Fibroblast of the conjunctiva (primary cell): Measurements from ENCODE around the gene TOR2A.
"Not testable (repeated sequence)": the region's sequence is repeated elsewhere in the genome, so short reads cannot be mapped to it uniquely, and the experiment has no call there.

Experiments used
- DNase-seq: peaks from one replicate; pipeline ENCODE4 v3.0.0-alpha.2; 2010; ENCODE audit warnings: low read depth

TOR2A gene

GRCh38 chr9:127734747-127735529 lies at the start of gene TOR2A:
Gene TOR2A, minus strand, starts transcription at chr9:127735294. Its CDS starts 24 bp downstream, at chr9:127735270.
- peak; percentile 96 for DNase-seq

DNA sequence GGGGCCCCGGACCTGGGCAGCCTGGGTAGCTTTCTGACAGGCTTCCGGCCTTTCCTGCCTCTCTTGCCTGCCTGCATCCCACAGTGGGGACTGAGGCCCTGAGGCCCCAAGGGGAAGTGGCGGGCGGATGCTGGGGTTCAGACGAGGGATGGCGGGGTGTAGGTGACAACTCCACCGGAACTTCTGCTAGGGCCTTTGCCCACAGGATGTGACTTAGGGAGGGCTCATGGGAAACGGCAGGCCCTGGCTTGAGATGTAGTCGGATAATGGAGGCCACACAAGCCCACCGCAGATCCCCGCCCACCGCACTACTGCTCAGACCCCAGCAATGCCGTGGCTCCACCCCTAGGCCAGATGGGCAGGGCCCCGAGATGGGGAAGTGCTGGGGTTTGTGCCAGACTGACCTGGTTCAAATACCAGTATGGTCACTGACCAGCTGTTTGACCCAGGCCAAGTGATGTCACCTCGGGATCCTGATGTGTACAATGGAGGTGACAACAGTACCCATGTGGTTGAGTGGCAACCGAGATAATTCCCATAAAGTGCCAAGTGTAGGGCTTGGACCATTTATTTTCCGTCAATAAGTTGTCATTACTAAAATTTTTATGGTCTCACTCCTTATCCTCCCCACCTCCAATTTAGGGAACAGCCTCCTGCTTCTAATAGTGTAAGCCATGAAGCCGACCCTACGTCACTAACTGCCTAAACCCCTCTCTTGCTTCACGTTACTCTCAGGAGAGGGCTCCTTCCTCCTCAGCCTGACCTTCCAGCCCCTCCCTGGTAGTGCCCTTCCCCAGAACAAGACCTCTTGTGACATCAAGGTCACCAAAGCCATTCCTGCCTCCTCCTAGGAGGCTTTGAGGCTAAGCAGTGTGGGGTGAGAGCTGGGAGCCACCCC lies 48.3 kb upstream of the TOR2A start:
- DNase-seq, result no peak

DNA sequence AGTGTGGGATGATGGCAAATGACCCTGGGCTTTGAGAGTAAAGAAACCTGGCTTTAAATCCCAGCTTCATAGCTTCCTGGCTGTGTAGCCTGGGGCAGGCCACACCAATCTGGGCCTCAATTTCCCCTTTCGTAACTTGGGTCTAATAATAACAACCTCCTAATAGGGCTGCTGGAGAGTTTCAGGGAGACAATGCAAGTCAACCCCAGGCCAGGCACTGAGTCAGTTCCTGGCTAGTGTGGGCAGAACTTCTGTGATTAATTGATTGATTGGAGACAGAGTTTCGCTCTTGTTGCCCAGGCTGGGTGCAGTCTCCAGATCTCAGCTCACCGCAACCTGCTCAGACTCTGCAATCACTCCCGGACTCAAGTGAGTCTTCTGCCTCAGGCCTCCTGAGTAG lies 46.7 kb upstream of the TOR2A start:
- DNase-seq, result no peak

GRCh38 chr9:127780909-127781308 lies 45.8 kb upstream of the TOR2A start:
- DNase-seq, result not testable (repeated sequence)

DNA sequence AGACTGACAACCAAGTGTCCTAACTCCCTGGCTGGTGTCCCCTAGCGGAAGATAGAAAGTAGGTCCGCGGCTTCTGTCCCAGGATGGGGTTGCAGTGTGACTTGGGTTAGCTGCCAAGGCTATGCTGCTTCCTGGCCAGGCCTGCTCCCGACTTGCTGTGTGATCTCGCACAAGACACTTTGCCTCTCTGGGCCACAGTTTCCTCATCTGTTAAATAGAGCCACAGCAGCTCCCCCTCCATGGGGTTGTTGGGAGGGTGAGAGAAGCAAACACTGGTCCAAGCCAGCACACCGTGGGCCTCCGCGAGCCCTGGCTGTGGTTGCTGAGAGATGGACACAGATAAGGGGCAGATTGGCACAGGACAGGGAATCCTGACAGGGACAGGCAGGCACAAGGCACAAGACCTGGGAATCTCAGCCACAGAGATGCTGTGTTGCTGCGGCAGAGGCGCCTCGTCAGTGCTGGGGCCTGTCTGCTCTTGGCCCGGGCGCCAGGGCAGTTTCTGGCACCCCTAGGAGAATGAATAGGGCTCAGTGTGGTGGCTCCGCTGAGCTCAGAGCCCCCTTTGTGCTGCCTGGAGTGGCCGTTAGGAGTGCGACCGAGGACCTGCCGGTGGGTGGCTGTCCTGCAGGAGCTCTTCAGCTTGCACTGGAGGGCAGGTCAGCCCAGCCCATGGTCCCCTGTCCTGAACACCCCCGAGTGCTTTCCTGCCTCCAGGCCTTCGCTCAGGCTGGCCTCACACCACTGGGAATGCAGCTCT lies 45.2 kb upstream of the TOR2A start:
- no peak for DNase-seq

- DNase-seq, result peak; percentile 62
Measured at GRCh38 chr9:127779136-127779981, 44.3 kb upstream of the TOR2A start.

DNA sequence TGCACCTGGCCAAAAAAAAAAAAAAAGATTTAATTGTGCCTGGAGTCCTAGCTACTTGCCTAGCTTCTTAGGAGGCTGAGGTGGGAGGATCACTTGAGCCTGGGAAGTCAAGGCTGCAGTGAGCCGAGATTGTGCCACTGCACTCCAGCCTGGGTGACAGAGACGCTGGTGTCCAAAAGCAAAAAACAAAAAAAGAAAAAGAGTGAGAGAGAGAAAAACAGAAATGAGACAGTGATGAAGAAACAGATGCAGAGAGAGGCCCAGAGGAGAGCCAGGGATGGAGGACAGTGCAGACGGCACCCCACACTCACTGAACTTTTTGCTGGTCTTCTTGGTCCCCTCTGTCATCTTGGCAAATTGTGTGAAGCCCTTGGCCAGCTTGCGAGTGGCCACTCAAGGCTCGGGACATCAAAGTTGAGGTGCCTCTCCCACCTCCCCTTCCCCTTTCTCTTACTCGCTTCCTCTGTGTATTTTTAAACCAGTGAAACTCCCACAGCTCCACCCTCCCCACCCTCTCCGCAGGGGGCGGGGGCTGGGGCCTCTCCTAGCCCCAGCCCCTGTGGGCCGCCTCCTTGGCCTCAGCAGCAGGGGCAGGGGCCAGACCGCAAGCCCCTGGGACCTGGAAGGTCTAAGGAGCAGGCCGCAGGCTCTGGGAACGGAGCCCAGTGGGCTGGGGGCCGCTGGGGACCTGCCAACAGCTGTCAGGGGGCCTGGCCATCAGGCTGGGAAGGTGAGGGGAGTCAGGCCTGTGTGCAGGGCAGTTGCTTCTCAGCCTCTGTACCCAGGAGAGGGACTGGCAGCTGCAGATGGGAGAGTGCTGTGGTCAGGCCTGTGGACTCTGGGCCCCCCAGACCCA lies 43.4 kb upstream of the TOR2A start, which contains the start of gene SH2D3C:
SH2D3C (minus strand) TSS at position 387 of the 856 bp plus-strand sequence; CDS start at position 348, 39 bp downstream.
- DNase-seq, result no peak

DNA sequence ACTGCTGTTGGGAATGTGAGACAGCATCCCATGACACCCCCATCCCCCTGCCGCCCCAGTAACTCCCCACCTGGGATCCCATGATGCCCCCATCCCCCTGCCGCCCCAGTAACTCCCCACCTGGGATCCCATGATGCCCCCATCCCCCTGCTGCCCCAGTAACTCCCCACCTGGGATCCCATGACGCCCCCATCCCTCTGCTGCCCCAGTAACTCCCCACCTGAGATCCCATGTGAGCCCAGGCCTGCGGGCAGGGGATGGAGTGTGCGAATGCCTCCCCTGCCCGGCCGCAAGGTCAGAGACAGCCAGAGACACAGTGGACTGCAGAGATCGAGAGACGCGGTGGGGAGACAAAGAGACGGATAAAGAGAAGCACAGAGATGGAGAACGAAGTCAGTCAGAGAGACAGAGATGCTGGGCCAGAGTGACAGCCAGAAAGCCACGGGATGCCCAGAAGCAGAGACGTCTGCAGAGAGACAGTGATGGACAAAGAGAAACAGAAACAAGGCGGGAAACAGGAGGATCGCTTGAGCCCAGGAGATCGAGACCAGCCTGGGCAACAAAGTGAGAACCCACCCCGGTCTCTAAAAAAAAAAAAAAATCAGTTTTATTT lies 42.4 kb upstream of the TOR2A start:
- no peak for DNase-seq

GRCh38 chr9:127776924-127777289 lies 41.8 kb upstream of the TOR2A start:
- DNase-seq, result no peak

DNA sequence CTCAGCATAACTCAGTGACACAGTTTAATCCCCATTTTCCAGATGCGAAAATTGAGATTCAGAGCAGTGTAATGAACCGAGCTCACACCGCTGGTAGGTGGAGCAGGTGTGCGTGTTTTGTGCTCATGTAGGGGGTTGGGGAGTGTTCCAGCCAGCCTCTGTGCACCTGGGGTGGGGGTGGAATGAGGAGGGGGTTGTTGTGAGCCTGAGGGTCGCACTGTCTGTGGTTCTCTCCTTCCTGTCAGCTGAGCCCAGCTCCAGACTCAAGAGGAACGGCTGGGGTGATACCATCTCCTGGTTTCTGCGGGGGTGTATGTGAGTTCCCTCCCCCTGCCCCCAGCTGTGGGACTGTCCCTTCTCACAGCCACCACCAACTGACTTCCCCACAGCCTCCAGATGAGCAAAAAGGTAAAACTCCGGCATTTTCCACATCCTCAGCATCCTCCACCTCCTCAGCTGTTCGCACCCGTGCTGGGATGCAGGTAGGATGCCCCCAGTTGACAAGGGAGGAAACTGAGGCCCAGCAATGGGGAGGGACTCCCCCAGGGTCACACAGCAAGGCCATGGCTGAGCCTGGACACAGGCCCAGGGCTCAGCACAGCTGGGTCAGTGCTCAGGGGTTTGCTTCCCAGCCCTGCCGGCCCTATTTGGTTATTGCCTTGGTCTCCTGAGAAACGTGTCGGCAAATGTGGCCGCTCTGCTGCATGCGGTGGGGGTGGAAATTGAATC lies 41.3 kb upstream of the TOR2A start:
- DNase-seq, result no peak

GRCh38 chr9:127773981-127774380 lies 38.9 kb upstream of the TOR2A start:
- no peak for DNase-seq

GRCh38 chr9:127773272-127773671 lies 38.2 kb upstream of the TOR2A start:
- no peak for DNase-seq

- no peak for DNase-seq
Measured at GRCh38 chr9:127772603-127773002, 37.5 kb upstream of the TOR2A start.

DNA sequence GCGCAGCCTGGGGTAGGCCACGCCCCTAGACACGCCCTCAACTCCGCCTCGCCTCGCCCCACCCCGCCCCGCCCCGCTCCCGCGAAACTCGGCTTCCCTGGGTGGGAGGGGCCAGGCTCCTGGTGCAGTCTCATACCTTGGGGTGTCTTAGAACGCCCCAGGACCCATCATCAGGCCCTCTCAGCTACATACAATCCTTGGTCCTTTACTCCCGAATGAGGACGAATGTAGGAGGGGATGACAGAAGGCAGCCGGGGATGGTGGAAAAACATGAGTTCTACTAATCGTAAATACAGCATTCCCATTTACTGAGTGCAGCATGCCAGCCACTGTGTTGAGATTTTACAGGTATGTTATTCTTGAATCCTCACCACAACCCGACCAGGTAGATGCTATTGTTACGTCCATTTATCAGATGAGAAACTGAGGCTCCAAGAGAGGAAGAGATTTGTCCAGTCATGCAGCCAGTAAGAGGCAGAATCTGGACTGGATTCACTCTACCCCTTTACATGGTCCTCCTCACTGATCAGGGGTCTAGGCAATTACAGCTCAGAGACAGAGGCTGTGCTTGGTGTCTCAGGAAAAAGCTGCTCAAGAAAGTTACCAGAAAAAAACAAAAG lies 36.6 kb upstream of the TOR2A start:
- DNase-seq, result no peak

GRCh38 chr9:127770905-127771569 lies 35.9 kb upstream of the TOR2A start:
- peak; percentile 96 for DNase-seq

- no peak for DNase-seq
Measured at GRCh38 chr9:127770583-127770904, 35.5 kb upstream of the TOR2A start.

GRCh38 chr9:127769929-127770582 lies 35.0 kb upstream of the TOR2A start:
- no peak for DNase-seq

- DNase-seq, result no peak
Measured at GRCh38 chr9:127769101-127769500, 34.0 kb upstream of the TOR2A start.
